WERI-Rb-1 (cell line): Measurements from ENCODE around the gene KRTAP20-3.

Experiments used
- DNase-seq: peaks from one replicate; pipeline ENCODE4 v3.0.0-alpha.2; 2020
- H3K27ac ChIP-seq: fragments of 250-450 bp; sonication (Bioruptor Pico); 2 replicates; pipeline ENCODE4 v1.5.1; 2020; ENCODE audit warnings: mild to moderate bottlenecking, moderate library complexity
- H3K27me3 ChIP-seq: fragments of 250-450 bp; sonication (Bioruptor Pico); 2 replicates; pipeline ENCODE4 v1.5.1; 2021; ENCODE audit warnings: mild to moderate bottlenecking, low read depth, moderate library complexity; ENCODE audit not compliant: insufficient read depth, severe bottlenecking
- H3K36me3 ChIP-seq: fragments of 250-450 bp; sonication (Bioruptor Pico); 2 replicates; pipeline ENCODE4 v1.5.1; 2020; ENCODE audit warnings: mild to moderate bottlenecking, moderate library complexity
- H3K4me3 ChIP-seq: 2 replicates; pipeline ENCODE4 v1.5.1; 2011; ENCODE audit warnings: low read depth, mild to moderate bottlenecking, control low read depth, low read length
- H3K9me3 ChIP-seq: fragments of 250-450 bp; sonication (Bioruptor Pico); 2 replicates; pipeline ENCODE4 v1.5.1; 2021; ENCODE audit warnings: mild to moderate bottlenecking, moderate library complexity; ENCODE audit not compliant: severe bottlenecking
- TF ChIP-seq, protein P1 (sequence below): IDR thresholded peaks from 2 replicates; pipeline ENCODE4 v1.5.1; 2011; ENCODE audit warnings: low read depth, mild to moderate bottlenecking, control low read depth, inconsistent platforms, low read length

KRTAP20-3 gene

DNA sequence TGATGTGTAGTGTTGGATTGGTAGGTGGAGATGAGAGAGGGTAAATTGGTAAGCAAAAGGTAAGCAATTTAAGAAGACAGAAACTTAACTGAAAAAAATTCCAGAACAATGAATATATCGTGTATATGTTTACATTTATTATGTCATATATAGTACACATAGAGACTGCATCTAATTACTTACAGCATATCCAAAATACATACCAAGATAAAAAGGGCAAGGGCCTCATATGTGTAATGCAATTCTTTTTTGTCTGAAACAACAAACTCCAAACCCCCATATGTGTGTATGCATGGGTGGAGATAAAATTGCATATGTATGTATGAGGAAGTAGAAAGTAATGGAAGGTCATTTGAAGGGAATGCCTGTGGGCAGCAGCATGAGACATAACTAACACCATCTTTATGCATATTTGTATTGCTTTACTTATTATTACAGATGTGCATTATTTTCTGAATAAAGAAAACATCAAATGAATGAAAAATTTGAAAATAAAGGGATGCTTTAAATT is 4.3 kb downstream of the KRTAP20-3 start:
- no peak for DNase-seq
- no peak overlapping the region for H3K4me3 ChIP-seq
- H3K36me3 ChIP-seq: no peaks in the 10 kb centered on the region
- H3K27me3 ChIP-seq: peaks cover 73% of the 10 kb centered on the region
- no peak overlapping the region for H3K27ac ChIP-seq
- H3K9me3 ChIP-seq: no peaks in the 10 kb centered on the region
- TF ChIP-seq, protein P1, sequence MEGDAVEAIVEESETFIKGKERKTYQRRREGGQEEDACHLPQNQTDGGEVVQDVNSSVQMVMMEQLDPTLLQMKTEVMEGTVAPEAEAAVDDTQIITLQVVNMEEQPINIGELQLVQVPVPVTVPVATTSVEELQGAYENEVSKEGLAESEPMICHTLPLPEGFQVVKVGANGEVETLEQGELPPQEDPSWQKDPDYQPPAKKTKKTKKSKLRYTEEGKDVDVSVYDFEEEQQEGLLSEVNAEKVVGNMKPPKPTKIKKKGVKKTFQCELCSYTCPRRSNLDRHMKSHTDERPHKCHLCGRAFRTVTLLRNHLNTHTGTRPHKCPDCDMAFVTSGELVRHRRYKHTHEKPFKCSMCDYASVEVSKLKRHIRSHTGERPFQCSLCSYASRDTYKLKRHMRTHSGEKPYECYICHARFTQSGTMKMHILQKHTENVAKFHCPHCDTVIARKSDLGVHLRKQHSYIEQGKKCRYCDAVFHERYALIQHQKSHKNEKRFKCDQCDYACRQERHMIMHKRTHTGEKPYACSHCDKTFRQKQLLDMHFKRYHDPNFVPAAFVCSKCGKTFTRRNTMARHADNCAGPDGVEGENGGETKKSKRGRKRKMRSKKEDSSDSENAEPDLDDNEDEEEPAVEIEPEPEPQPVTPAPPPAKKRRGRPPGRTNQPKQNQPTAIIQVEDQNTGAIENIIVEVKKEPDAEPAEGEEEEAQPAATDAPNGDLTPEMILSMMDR: no peak

DNA sequence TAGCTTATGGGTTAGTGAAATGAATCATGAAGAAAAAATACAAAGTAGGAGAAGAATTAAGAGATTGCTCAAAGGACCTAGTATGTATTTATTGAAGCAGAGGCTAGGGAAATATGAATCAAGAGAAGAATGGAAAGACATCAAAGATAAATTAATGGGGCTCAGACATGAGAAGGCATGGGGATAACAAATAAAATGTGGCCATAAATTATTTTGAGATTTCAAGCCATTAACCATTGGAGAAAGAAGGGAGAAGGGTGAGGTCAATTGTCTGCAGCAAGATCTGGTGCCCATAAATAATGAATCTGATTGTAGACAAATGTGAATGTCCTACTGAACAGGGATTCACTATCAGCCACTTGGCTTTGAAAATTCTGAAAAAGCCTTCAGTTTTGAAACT is 10.2 kb downstream of the KRTAP20-3 start:
- TF ChIP-seq, protein P1: no peak
- DNase-seq: no peak
- Histone ChIP-seq H3K4me3 (no peak overlapping the region), H3K27me3 (peaks cover 53% of the 10 kb centered on the region), H3K9me3 (no peaks in the 10 kb centered on the region), H3K36me3 (no peaks in the 10 kb centered on the region), H3K27ac (no peak overlapping the region)

- TF ChIP-seq, protein P1: no peak
- H3K27ac ChIP-seq: no peak overlapping the region
- no peaks in the 10 kb centered on the region for H3K9me3 ChIP-seq
- DNase-seq: no peak
- H3K27me3 ChIP-seq: peaks cover 78% of the 10 kb centered on the region
- no peak overlapping the region for H3K4me3 ChIP-seq
- H3K36me3 ChIP-seq: no peaks in the 10 kb centered on the region
Observed at GRCh38 chr21:30668776-30669175, 26.1 kb downstream of the KRTAP20-3 start.

DNA sequence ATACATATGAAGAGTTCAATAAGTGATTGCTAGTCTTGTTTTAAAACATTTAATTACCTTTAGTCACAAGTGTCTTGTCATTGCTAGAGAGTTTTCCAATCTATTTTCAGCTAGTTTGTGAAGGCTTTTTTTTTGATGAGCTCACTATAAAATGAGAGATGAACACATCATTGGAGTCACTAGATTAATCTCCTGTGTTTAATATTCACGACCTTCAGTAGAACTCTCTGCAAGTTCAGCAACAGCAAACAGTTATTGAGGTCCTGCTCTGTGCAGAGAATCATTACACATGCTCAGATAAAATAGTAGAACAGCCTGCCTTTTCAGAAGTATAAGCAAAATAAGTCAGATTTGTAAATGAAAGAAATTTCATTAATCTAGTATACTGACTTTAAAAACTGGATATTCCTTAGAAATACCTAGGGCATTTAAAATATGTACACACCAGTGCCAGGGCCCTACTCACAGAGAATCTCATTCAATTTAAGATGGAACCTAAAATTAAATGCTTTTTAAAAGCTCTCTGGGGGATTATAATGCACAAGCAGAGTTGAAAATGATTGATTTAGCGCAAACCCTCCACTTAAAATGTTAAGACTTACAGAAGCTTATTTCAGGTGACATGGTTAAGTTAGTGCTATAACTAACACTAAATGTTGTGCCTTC is 30.5 kb downstream of the KRTAP20-3 start:
- DNase-seq: no peak
- TF ChIP-seq, protein P1: no peak
- Histone ChIP-seq H3K27me3 (peaks cover 72% of the 10 kb centered on the region), H3K4me3 (no peak overlapping the region), H3K9me3 (no peaks in the 10 kb centered on the region), H3K36me3 (no peaks in the 10 kb centered on the region), H3K27ac (no peak overlapping the region)

DNA sequence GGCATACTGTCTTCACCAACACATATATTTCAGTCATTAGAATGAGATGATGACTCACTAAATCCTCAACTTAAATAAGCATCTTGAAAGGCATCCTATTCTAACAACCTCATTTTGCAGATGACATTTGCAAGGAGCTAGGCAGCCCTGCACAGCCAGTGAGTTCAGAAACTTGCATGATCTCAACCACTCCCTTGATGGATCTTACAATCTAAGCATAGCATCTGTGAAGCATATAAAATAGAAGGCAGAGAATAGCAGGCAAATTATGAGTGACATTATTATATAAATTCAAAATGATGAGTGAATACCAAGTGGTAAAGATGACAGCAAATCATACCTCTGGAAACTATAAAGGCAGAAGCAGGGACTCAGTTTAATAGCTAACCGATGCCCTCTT is 31.6 kb downstream of the KRTAP20-3 start:
- Histone ChIP-seq H3K9me3 (no peaks in the 10 kb centered on the region), H3K27me3 (peaks cover 68% of the 10 kb centered on the region), H3K4me3 (no peak overlapping the region), H3K36me3 (no peaks in the 10 kb centered on the region), H3K27ac (no peak overlapping the region)
- DNase-seq: no peak
- TF ChIP-seq, protein P1: no peak

DNA sequence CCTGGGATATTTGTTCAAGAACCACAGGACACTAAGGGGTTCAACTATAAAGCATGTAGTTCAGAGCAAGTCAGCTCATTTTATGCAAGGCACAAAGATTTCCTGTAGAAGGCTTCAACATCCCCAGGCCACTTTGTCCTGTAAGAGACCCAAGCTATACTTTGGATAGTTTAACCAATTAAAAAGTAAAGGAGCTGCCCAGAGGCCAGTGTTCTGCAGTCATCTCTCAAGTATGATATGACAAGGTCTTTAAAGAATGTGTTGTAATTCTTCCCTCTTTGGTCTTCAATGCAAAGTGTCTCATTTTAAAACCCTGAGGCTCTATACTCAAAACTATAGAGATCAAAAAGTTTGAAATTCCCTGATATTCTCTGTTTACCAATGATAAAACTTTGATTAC is 34.1 kb downstream of the KRTAP20-3 start:
- TF ChIP-seq, protein P1: no peak
- Histone ChIP-seq H3K36me3 (no peaks in the 10 kb centered on the region), H3K4me3 (no peak overlapping the region)

More for the DNA sequence above, 34.1 kb downstream of the KRTAP20-3 start:
- H3K27me3 ChIP-seq: peaks cover 54% of the 10 kb centered on the region
- H3K9me3 ChIP-seq: no peaks in the 10 kb centered on the region
- H3K27ac ChIP-seq: no peak overlapping the region
- no peak for DNase-seq
